ENCODE data around the gene NT5DC1. TPM values are rescaled to one million over a fixed set of nuclear protein-coding genes. Genes with fewer than 3 reads are reported as not detected.

The NT5DC1 gene
- total and polyA plus RNA-seq, 10 of the 15 experiments (the other 5 are each of a cell fraction or from before 2014, with no cell fraction given) = 40.8 to 140 (median 66.8) TPM

GRCh38 chr6:116214681-116215080 is 114.0 kb downstream of the NT5DC1 start:
- H2AFZ ChIP-seq (ENCODE audit: control insufficient read depth, low read depth, low read length) = no peak overlapping the region
- H3K79me2 ChIP-seq (ENCODE audit: control insufficient read depth, insufficient read depth, low read length) = no peaks in the 10 kb centered on the region
- TF ChIP-seq NFXL1 (IDR thresholded peaks at IDR 0.05; ENCODE audit: borderline replicate concordance) (no peak), ZSCAN29 (IDR thresholded peaks at IDR 0.05) (no peak), SMARCA5 (IDR thresholded peaks at IDR 0.05) (no peak), USF1 (IDR thresholded peaks at IDR 0.05; ENCODE audit: borderline replicate concordance, extremely low read length, insufficient read depth, low read depth, low read length) (no peak), SRF (IDR thresholded peaks at IDR 0.05; ENCODE audit: low read depth in 2 of 2, low read length in 2 of 2) (no peak), MYC (IDR thresholded peaks at IDR 0.05; ENCODE audit: insufficient read depth, insufficient read length, insufficient replicate concordance, low read length, severe bottlenecking) (no peak), HDAC2 (IDR thresholded peaks at IDR 0.05) (no peak), PKNOX1 (IDR thresholded peaks at IDR 0.05) (no peak), FOXK2 (IDR thresholded peaks at IDR 0.05) (no peak), SIN3A (IDR thresholded peaks at IDR 0.05; ENCODE audit: low read depth, low read length) (no peak), NFYA (IDR thresholded peaks at IDR 0.05; ENCODE audit: borderline replicate concordance, low read depth, low read length) (no peak), EP300 (IDR thresholded peaks at IDR 0.05; ENCODE audit: borderline replicate concordance in 1 of 2, control insufficient read depth in 1 of 2, low read depth in 2 of 2, low read length in 2 of 2) (no peak), E2F8 (IDR thresholded peaks at IDR 0.05; ENCODE audit: low read depth, partially characterized antibody) (no peak)
- no peak overlapping the region for H3K27ac ChIP-seq (ENCODE audit: control insufficient read depth, insufficient read depth)
- no TSS peak for BruUV-seq (replicated peaks)
- no peak overlapping the region for H3K4me2 ChIP-seq (ENCODE audit: control insufficient read depth, insufficient read depth)
- ChIA-PET CTCF (interaction anchor here (0.8 to 1.1 kb wide), 6 partner anchors 9 to 432 kb away, joined by 3 to 5 read pairs (median 4); no protein-coding TSS in a partner anchor), RAD21 (ENCODE audit: unreplicated experiment) (interaction anchor here (0.7 kb wide), 1 partner anchor 371 kb away, joined by 3 read pairs; no protein-coding TSS in a partner anchor), POLR2A (no interaction called here), SMC1A (ENCODE audit: uncharacterized antibody, unreplicated experiment) (no interaction called here)
- H3K27me3 ChIP-seq (replicated peaks in 1 of 2; ENCODE audit: control insufficient read depth in 2 of 2, insufficient read depth in 2 of 2, low read length in 1 of 2) = no peaks in the 10 kb centered on the region
- in situ Hi-C loops (cut with MboI) = no loop called here
- H3K36me3 ChIP-seq (ENCODE audit: control insufficient read depth in 2 of 2, insufficient read depth in 2 of 2, low read length in 1 of 2) = peaks cover 0 to 5% of the 10 kb centered on the region in 2 experiments; a peak in 1 of 4 replicates
- no peak overlapping the region for H3K4me3 ChIP-seq
- 94% methylated on average over 1 of the region's 1 CpG for whole genome bisulfite sequencing (ENCODE audit: insufficient coverage, insufficient replicate concordance, low lambda C conversion rate, missing lambda C conversion rate)
- H3K4me1 ChIP-seq (ENCODE audit: control insufficient read depth, insufficient read depth, low read length) = no peaks in the 10 kb centered on the region
- H4K20me1 ChIP-seq (ENCODE audit: control insufficient read depth, insufficient read depth) = no peaks in the 10 kb centered on the region
- DNase-seq (ENCODE audit: low read depth, low spot score) = no peak
- no peaks in the 10 kb centered on the region for H3K9me3 ChIP-seq (replicated peaks; ENCODE audit: control insufficient read depth, insufficient read depth, low read length)
- H3K9ac ChIP-seq (ENCODE audit: control insufficient read depth, insufficient read depth, low read length) = no peak overlapping the region
- ATAC-seq = no peak
- intact Hi-C loops (cut with micrococcal nuclease; ENCODE audit: unreplicated experiment) = loop anchor here (5.0 kb wide), 1 partner anchor 318 kb away; no protein-coding TSS in a partner anchor
- no peak for FAIRE-seq

Measured in GM12878 (cell line).